GM21717 (cell line): ENCODE data around the gene ORC1.
"Not testable (repeated sequence)": the region's sequence is repeated elsewhere in the genome, so short reads cannot be mapped to it uniquely, and the experiment has no call there.

Experiments used
- ATAC-seq: cut with Tn5 transposase; IDR thresholded peaks from one replicate; pipeline ENCODE4 v1.9.1; 2021; ENCODE audit warnings: mild to moderate bottlenecking, moderate library complexity; ENCODE audit not compliant: unreplicated experiment

Gene ORC1

GRCh38 chr1:52393174-52393573 lies 11.0 kb downstream of the ORC1 start:
- no peak for ATAC-seq

- ATAC-seq: no peak
These were observed 17.8 kb downstream of the ORC1 start for GRCh38 chr1:52386458-52386857.

DNA sequence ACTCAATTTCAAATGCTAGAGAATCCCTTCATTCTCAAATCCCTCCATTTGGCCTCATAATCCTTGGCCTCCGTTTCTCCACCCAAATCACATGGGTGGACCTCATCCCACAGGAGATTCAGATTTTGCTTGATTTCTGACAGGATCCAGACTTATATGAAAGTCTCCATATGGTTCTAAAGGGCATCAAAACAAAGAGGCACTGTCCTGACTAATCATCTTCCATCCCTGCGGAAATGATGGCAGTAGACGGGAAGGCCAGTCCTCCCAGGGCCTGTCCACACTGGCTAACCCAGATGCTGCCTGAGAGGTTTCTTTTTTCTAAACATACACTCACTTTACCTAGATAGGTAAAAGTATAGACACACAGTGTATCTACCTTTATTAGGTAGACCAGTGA lies 18.8 kb downstream of the ORC1 start:
- no peak for ATAC-seq

GRCh38 chr1:52369851-52370250 lies 34.4 kb downstream of the ORC1 start:
- ATAC-seq: not testable (repeated sequence)

- no peak for ATAC-seq
These were observed 35.6 kb downstream of the ORC1 start for GRCh38 chr1:52368383-52369172.

DNA sequence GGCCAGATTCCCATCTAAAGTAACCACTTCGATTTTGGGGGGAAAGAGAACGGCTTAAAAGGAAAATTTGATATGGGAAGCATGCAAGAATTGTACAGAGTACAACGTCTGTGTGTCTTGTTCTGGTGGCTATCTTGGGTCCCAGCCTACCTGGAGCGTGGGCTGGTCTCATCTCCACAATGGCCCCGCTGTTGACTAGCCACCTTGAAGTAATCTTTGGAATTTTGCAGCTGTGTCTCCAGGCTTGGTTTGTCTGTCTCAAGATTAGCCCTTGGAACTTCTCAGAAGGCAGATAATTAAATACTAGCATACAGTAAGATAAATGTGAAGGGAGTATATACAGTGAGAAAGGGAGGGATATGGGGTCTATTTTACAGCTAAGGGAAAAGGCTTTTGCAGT lies 37.0 kb downstream of the ORC1 start:
- no peak for ATAC-seq

DNA sequence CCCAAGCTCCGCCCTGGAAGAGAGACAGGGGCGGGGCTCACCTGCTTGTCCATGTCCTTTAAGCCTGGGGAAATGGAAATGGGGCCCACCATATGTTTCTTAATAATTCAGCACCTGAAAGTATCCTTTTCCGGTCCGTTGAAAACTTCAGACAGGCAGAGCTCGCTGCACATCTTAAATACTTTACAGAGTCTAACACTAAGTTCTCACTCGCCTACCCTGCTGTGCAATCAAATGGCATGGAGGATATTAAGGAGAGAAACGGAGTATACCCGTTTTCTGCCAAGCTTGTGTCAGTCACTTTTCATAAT lies 37.8 kb downstream of the ORC1 start:
- ATAC-seq: no peak

DNA sequence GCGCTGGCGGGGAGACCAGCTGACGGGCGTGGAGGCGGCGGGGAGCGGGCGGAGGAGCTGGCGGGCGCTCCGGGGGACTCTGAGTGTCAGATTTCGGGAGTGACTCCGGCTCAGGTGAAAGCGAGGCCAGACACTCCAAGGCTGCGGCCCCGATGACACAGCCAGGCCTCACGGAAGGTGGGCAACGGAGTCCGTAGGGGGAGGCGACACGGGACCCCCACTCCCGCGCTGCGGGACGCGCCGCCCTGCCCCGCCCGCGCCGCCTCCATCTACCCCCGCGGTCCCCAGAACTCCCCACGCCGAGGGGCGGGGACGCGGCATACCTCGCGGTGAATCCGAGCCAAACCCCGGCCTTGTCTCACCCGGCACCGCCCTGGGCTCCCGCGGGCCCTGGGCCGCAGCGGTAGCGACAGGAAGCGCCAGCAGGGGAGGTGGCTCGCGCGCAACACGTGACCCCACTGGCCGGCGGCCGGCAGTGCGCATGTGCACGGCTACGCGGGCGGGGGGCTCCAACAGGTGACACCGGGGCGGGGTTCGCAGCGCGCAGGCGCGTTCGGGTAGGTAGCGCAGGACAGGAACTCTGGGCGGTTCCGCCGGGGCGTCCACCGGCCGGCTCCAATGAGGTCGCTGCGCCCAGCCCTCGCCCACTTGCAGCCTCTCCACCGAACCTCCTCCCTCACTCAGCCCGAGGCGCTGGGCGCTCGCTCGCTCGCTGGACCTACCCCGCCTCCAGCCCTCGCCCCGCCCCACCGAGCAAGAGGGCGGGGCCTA lies 38.3 kb downstream of the ORC1 start, which contains the start of gene CC2D1B:
Gene CC2D1B, minus strand, starts transcription at position 460 of the 771 bp plus-strand sequence. CDS start 1,585 bp downstream, outside the sequence.
- ATAC-seq: peak; percentile 88

DNA sequence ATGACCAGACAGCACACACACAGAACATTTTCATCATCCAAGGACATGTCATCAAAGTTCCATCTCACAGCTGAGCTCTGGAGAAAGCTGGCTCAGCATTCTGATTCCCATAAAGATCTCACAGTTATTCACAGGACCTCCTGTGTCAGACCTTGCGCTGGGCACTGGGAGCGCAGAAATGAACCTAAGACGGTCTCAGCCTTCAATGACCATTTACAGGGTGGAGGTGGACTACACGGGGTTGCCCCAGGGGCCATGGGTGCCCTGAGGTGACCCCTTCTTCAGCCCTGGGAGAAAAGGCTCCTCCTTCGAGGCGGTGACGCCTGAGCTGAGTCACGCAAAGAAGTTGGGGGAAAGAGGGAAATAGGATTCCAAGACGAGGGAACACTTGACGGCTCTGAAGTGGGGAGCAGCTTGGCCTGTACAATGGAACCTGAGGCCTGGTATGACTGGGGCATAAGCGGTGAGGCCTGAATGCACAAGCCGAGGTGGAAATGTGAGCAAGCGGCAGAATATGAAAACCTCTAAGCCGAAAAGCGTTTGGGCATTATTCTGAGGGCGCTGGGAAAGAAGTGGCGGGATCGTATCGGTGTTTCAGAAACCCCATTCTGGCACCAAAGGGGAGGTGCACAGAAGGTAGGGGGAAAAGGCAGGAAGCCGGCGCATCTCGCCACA lies 39.0 kb downstream of the ORC1 start:
- ATAC-seq: peak; percentile 32

DNA sequence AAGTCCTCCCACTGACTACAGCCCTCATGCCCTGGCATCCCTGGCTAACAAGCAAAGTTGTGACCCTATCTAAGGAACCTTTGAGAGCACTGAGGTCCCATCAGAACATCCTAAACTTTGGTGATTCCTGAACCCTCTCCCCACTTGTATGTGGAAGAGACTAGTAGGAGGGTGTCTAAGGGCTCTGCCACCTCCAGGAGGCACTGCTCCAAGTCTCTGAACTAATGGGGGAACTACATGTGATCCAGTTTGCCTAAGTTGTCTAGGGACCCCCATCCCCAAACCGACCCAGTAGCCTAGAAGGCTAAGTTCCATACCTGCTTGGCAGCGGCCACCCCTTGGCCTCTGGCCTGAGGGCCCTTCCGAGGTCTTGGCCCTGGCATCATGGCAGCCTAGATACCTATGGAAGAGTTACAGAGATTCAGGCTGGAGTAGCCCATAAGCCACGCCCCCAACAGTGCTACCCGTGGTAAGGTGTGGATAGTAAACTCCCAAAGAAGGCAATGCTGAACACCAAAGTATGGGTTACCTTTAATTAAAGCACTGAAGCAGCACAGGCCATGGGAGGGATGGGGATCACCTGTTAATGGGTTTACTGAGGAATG lies 39.9 kb downstream of the ORC1 start:
- no peak for ATAC-seq

DNA sequence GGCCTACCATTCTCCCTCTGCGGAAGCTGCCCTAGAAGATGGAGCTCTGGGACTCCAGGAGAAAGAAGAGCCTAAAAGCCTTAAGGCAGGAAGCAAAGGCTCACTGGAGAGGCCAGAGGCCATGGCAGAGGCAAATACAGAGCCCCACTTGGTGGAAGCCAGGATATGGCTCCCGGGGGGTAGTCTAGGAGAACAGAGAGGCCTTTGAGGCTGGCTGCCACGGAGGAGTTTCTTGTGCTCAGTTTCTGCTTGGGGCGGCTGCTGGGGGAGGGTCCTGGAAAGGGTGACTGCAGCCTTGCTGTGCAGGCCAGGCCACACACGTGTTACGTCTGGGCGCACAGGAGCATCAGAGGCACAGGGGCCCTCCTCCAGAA lies 43.6 kb downstream of the ORC1 start:
- no peak for ATAC-seq

- ATAC-seq: no peak
These were observed 44.3 kb downstream of the ORC1 start for GRCh38 chr1:52359676-52360594.

- no peak for ATAC-seq
These were observed 45.2 kb downstream of the ORC1 start for GRCh38 chr1:52358851-52359497.

DNA sequence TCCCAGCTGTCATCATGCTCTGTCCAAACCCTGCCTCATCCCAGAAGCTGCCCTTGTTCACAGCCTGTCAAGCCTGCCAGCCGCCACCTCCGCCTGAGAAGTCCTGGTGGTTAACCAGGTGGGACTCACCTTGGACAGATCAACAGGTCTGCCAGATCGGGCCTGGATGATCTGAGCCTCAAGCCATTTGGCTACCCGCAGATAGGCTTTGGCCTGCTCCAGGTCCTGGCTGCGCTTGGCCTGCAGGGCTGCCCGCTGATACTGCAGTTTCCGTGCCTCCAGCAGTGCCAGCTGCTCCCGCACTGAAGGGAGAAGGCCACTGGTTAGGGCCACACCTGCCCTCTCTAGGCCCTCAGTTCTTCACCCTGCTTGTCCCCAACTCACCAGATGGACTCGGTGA lies 46.8 kb downstream of the ORC1 start:
- no peak for ATAC-seq

DNA sequence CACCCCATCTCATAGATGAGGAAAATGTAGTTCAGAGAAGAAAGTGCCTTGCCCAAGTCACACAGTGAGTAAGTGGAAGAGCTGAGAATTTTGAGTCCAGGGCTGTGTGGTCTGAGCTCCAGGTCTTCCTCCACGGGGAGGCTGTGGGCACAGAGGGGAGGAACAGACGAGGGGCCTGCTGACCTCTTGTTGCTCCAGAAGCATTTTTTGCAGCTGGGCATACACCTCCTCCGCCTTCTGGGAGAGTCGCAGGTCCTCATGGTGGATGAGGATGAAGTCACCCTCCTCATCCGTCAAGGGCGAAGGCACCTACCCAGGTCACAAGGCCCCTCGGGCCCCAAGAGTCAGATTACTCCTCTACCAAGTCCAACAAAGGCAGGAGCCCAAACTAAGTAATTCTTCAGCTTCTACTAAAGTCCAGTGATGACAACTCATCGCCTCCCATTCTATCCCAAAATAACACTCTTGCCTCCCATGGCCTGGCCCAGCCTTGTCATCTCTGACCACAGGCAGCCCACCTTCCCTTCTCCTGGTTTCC lies 47.3 kb downstream of the ORC1 start:
- no peak for ATAC-seq

DNA sequence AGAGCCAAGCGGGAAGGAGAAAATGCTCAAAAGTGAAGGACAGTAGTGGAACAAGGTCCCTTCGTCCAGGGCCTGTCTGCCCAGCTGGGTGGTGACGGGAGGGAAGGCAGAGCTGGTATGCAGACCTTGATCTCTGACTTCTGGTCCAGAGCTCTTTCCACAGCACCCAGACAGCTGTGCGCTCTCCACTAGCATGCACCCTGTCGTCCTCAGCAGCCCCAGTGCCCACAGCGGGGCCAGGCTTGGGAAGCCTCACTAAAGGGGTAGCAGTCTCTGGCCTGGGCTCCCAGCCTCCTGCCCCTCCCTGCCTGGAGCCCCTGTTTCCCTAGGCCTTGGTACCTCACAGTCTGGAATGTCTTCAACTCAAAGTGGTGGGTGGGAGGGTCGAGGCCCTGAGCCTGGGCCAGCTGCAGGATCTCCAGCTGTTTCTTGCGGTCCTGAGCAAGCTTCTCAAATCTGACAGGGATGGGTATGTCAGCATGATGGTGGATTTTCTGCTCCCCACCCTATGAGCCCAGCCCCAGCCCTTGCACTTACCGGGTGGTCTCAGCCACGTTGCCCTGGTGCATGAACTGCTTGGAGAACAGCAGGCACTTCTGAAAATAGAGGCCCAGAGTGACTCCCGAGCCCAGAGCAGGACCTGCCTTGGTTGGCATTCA lies 48.2 kb downstream of the ORC1 start:
- no peak for ATAC-seq

- ATAC-seq: no peak
These were observed 48.8 kb downstream of the ORC1 start for GRCh38 chr1:52355436-52355835.

GRCh38 chr1:52352690-52353089 lies 51.5 kb downstream of the ORC1 start:
- ATAC-seq: no peak

- ATAC-seq: no peak
These were observed 55.4 kb downstream of the ORC1 start for GRCh38 chr1:52348704-52349300.
